Large intestine (tissue), 3 donors: ENCODE results near the gene TUBD1. TPM values are rescaled to one million over a fixed set of nuclear protein-coding genes. Genes with fewer than 3 reads are reported as not detected.
"Not testable (repeated sequence)": the region's sequence is repeated elsewhere in the genome, so short reads cannot be mapped to it uniquely, and the experiment has no call there.

Experiments
- DNase-seq, 2 donors: peaks; one replicate each; pipeline versions ENCODE4 v3.0.0 to v3.0.0-alpha.2; 2013
- H3K27ac ChIP-seq: one replicate; pipeline ENCODE4 v1.5.1; 2013; ENCODE audit warnings: low read length
- H3K27me3 ChIP-seq: 2 replicates; pipeline ENCODE4 v1.6.1; 2013; ENCODE audit warnings: low read length; ENCODE audit not compliant: control insufficient read depth, insufficient read depth
- H3K36me3 ChIP-seq: 2 replicates; pipeline ENCODE4 v1.6.1; 2013; ENCODE audit warnings: low read length; ENCODE audit not compliant: control insufficient read depth, insufficient read depth
- H3K4me1 ChIP-seq: one replicate; pipeline ENCODE4 v1.6.1; 2013; ENCODE audit warnings: low read length; ENCODE audit not compliant: control insufficient read depth, insufficient read depth
- H3K4me3 ChIP-seq: one replicate; pipeline ENCODE4 v1.5.1; 2013; ENCODE audit warnings: low read length
- H3K9me3 ChIP-seq: one replicate; pipeline ENCODE4 v1.6.1; 2013; ENCODE audit warnings: mild to moderate bottlenecking, low read depth, low read length, moderate library complexity; ENCODE audit not compliant: control insufficient read depth
- WGBS: methylation state at CpG from one replicate; pipeline ENCODE4 v1.1.5; 2013; ENCODE audit warnings: low lambda C conversion rate; ENCODE audit not compliant: insufficient coverage; 5-methylcytosine and 5-hydroxymethylcytosine counted together
- polyA plus RNA-seq: library from polyadenylated mRNA; unstranded; fragments of 120-200 nt; gene quantifications from one replicate; pipeline ENCODE4 v1.2.1, GENCODE V29; 2013

The TUBD1 gene
- polyA plus RNA-seq, 1 donor: 11.3 TPM

DNA sequence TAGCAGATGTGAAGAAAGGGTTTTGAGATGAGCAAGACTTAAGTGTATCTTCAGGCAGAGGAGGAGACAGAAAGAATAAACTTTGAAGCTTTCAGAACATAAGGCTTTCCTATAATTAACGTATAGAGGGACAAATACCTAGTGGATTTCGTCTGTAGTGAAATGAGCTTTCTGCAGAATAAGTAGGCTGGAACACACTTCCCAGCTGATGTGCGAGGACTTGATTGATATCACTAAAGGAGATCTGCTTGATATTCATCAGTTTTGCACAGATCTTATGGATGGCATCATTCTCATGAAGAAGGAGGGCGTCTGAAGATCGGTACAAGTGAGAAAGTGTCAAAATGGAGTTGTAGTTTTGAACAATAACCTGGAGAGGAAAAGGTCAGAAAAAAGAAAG, 14.8 kb downstream of the TUBD1 start:
- WGBS: 100% methylated on average over 2 of the region's 5 CpGs
- DNase-seq: no peak
- Histone ChIP-seq H3K4me3 (no peak overlapping the region), H3K9me3 (no peaks in the 10 kb centered on the region), H3K27ac (no peak overlapping the region), H3K27me3 (no peaks in the 10 kb centered on the region), H3K36me3 (peaks cover 43% of the 10 kb centered on the region), H3K4me1 (no peaks in the 10 kb centered on the region)

DNA sequence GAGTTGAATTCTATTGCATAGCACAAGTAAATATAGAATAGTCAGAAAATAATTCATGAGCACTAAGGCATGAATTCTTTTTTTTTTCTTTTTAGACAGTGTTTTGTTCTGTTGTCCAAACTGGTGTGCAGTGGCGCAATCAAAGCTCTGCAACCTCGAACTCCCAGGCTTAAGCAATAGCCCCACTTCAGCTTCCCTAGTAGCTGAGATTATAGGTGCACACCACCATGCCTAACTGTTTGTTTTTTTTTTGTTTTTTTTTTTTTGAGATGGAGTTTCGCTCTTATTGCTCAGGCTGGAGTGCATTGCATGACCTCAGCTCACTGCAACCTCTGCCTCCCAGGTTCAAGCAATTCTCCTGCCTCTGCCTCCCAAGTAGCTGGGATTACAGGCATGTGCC, 16.6 kb downstream of the TUBD1 start:
- Histone ChIP-seq H3K27me3 (no peaks in the 10 kb centered on the region), H3K36me3 (peaks cover 36% of the 10 kb centered on the region), H3K4me1 (no peaks in the 10 kb centered on the region), H3K27ac (no peak overlapping the region), H3K9me3 (no peaks in the 10 kb centered on the region), H3K4me3 (no peak overlapping the region)
- DNase-seq: no peak
- WGBS: no CpG with 5 or more reads among the region's 3 CpGs

DNA sequence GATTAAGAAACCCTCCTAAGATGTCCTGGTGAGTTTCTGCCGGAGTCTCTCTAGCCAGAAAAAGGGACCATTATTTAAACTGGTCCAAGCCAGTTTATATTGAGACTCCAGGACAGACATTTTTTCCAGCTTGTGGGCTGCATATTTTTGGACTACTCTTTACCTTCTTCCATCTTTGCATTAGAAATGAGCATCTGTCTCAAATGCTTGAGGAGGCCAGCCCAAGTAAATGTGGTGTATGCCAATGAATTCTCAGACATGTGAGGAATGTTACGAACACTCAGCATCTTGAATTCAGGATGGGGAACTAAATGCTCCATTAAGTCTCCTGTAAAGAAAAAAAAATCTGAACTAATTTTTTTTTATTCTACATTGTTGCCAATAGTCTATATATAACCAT, 18.4 kb downstream of the TUBD1 start:
- no peak overlapping the region for H3K4me3 ChIP-seq
- no peaks in the 10 kb centered on the region for H3K4me1 ChIP-seq
- 80% methylated on average over 1 of the region's 2 CpGs for WGBS
- H3K36me3 ChIP-seq: peaks cover 35% of the 10 kb centered on the region
- no peak overlapping the region for H3K27ac ChIP-seq
- no peak for DNase-seq
- no peaks in the 10 kb centered on the region for H3K9me3 ChIP-seq
- H3K27me3 ChIP-seq: no peaks in the 10 kb centered on the region

DNA sequence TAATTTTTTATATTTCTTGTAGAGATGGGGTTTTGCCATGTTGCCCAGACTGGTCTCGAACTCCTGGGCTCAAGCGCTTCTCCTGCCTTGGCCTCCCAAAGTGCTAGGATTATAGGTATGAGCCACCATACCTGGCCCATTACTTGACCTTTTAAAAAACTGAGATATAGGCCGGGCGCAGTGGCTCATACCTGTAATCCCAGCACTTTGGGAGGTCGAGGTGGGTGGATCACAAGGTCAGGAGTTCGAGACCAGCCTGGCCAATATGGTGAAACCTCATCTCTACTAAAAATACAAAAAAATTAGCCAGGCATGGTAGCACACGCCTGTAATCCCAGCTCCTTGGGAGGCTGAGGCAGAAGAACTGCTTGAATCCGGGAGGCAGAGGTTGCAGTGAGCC, 19.3 kb downstream of the TUBD1 start:
- not testable (repeated sequence) for DNase-seq, H3K27me3 ChIP-seq, H3K4me1 ChIP-seq, H3K9me3 ChIP-seq, H3K27ac ChIP-seq, H3K4me3 ChIP-seq
- H3K36me3 ChIP-seq: peaks cover 33% of the 10 kb centered on the region
- 100% methylated on average over 2 of the region's 8 CpGs for WGBS

DNA sequence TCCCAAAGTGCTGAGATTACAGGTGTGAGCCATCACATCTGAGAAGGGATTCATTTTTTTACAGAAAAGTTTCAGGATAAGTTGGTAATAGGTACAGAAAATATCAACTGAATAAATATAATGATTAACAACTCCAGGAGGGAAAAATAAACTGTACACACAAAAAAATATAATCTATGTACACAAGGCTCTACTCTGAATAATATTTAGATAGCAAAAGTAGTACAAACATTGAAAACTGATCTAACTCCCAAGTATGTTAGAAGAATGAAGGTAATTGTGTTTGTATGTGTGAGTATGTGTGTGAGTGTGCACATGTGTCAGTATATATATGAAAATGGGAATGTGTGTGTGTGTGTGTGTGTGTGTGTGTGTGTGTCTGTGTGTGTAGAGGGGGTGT, 20.4 kb downstream of the TUBD1 start:
- H3K9me3 ChIP-seq: no peaks in the 10 kb centered on the region
- H3K4me1 ChIP-seq: no peaks in the 10 kb centered on the region
- no peak for DNase-seq
- H3K4me3 ChIP-seq: no peak overlapping the region
- H3K36me3 ChIP-seq: peaks cover 23% of the 10 kb centered on the region
- H3K27ac ChIP-seq: no peak overlapping the region
- H3K27me3 ChIP-seq: no peaks in the 10 kb centered on the region

DNA sequence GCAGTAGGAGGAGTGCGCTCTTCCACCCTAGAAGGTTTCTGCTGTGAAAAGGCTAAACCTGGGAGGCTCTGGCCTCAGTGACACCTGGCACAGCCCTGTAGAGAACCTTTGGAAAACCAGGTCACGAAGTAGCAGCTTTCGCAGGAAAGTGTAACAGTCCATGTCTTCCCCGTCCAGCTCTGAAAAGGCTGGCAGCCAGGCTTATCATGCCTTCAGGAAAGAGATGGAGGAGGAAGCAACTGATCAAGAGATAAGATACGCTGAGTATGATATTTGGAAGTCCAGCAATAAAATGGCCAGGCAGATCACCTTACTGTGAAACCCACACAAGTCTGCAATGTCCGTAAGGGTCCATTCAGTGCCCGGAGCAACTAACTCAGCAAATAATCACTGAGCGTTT, 22.3 kb downstream of the TUBD1 start:
- DNase-seq: no peak
- H3K4me3 ChIP-seq: no peak overlapping the region

DNA sequence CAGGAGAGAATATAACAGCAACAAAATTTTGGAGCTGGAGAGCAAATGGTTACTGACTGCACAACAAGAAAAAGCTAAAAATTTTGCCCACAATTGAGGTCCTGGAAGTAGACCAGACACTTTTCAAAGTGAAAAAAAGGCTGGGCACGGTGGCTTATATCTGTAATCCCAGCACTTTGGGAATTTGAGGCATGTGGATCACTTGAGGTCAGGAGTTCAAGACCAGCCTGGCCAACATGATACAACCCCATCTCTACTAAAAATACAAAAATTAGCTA, 22.9 kb downstream of the TUBD1 start:
- no peaks in the 10 kb centered on the region for H3K27me3 ChIP-seq
- no peaks in the 10 kb centered on the region for H3K4me1 ChIP-seq
- H3K36me3 ChIP-seq: peaks cover 12% of the 10 kb centered on the region
- no peak for DNase-seq
- no peak overlapping the region for H3K27ac ChIP-seq
- no peaks in the 10 kb centered on the region for H3K9me3 ChIP-seq
- WGBS: no CpG with 5 or more reads among the region's 1 CpG
- H3K4me3 ChIP-seq: no peak overlapping the region

More for the DNA sequence above, 22.3 kb downstream of the TUBD1 start:
- no peak overlapping the region for H3K27ac ChIP-seq
- 100% methylated on average over 1 of the region's 8 CpGs for WGBS
- H3K9me3 ChIP-seq: no peaks in the 10 kb centered on the region
- no peaks in the 10 kb centered on the region for H3K4me1 ChIP-seq
- H3K36me3 ChIP-seq: peaks cover 15% of the 10 kb centered on the region
- no peaks in the 10 kb centered on the region for H3K27me3 ChIP-seq

DNA sequence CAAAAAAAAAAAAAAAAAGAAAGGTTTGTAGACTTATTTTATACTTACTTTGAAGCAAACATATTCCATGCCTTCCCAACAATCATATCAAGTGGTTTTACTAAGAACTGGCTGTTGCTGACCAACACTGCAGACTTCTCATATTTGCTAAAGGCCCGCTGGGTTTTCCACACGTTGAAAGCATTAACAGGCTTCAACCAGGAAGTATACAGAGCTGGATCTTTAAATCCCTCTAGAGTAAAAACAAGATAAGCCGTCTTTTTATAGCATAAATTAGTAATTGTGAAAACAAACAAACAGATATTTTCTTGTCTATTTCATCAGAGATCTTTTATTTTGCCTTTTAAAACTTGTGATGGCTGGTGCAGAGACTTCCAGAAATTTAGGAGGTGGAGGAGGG, 29.1 kb downstream of the TUBD1 start:
- H3K27me3 ChIP-seq: no peaks in the 10 kb centered on the region
- WGBS: 100% methylated on average over 1 of the region's 3 CpGs
- no peak overlapping the region for H3K4me3 ChIP-seq
- no peak overlapping the region for H3K27ac ChIP-seq
- no peak for DNase-seq
- H3K36me3 ChIP-seq: peaks cover 18% of the 10 kb centered on the region
- H3K9me3 ChIP-seq: no peaks in the 10 kb centered on the region
- H3K4me1 ChIP-seq: no peaks in the 10 kb centered on the region

DNA sequence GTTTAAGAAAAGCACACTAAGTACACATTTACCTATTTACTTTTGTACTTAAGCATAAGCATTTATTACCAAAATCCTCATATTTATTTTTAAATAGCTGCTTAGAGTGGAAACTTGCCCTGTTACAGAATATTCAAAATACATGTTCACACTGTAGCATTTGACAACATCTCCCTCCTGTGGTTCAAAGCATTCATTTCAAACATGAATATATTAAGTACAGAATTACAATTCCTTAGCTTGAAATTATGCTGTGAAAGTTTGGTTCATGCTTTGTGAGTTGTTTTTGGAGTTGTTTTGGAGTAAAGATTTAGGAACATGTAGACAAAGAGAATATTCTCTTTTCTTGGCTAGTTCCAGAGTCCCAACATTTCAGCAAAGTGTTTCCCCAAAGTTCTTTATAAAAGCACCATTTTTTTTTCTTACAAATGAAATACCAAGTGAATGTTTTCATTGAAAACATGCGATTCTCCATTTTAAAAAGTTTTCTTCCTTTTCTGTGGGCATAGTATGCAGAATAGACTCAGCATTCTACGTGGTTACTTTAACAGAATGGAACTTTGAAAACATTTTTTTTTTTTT, 33.2 kb downstream of the TUBD1 start:
- no peaks in the 10 kb centered on the region for H3K27me3 ChIP-seq
- H3K36me3 ChIP-seq: peaks cover 13% of the 10 kb centered on the region
- no peak overlapping the region for H3K27ac ChIP-seq
- no peak overlapping the region for H3K4me3 ChIP-seq
- peaks cover 4% of the 10 kb centered on the region for H3K4me1 ChIP-seq
- no peaks in the 10 kb centered on the region for H3K9me3 ChIP-seq
- no peak for DNase-seq
- no CpG with 5 or more reads among the region's 2 CpGs for WGBS

DNA sequence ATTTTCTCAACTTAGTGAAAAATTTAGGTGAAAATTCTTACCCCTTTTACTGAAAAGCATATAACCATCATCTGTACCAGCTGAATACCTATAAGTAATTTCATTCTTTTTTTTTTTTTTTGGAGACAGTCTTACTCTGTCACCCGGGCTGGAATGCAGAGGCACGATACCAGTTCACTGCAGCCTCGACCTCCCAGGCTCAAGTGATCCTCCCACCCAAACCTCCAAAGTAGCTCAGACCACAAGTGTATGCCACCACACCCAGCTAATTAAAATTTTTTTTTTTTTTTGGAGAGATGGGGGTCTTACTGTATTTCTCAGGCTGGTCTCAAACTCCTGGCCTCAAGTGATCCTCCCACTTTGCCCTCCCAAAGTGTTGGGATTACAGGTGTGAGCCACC, 33.8 kb downstream of the TUBD1 start:
- Histone ChIP-seq H3K27me3 (no peaks in the 10 kb centered on the region), H3K27ac (no peak overlapping the region), H3K4me3 (no peak overlapping the region), H3K36me3 (peaks cover 10% of the 10 kb centered on the region), H3K9me3 (no peaks in the 10 kb centered on the region), H3K4me1 (peaks cover 4% of the 10 kb centered on the region)
- DNase-seq: no peak
- WGBS: 90% methylated on average over 2 of the region's 3 CpGs

DNA sequence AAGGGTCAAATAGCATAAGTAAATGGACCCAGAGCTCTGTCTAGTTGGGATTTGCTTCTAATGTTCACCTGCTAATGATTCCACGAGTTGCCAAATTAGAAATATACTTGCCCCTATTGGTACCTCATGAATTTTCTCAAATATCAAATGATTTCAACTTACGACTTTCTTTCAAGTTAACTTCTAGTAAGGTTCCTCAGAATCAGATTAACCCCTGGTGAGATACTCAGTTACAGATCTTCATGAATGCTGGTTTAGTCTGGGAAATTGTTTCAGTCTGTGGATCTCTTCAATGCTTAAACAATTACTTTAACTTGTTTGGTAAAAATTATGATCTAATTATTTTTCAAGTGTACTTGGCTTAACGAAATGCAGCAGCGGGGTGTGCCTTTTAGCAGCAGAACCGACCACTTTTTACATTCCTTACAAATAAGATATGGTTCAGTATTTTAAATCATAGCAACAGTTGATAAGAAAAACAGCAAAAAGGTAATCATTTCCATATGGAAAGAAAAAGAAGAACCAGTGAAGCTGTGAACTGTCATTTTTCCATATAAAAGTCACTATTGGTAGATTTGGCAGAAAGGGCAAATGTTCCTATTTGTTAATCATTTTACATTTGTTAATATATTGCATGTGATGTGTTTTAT, 34.5 kb downstream of the TUBD1 start:
- 77% methylated on average over 3 of the region's 5 CpGs for WGBS
- no peak for DNase-seq
- H3K27ac ChIP-seq: no peak overlapping the region
- H3K4me3 ChIP-seq: no peak overlapping the region
- H3K36me3 ChIP-seq: peaks cover 8% of the 10 kb centered on the region
- no peaks in the 10 kb centered on the region for H3K9me3 ChIP-seq
- peaks cover 4% of the 10 kb centered on the region for H3K4me1 ChIP-seq
- H3K27me3 ChIP-seq: no peaks in the 10 kb centered on the region
